ENCODE results near the gene HPX. TPM values are rescaled to one million over a fixed set of nuclear protein-coding genes. Genes with fewer than 3 reads are reported as not detected.

HPX gene
- polyA plus RNA-seq, 3 donors: 0.40 TPM; not detected in 2

- H3K36me3 ChIP-seq (replicated peaks in 1 of 2; ENCODE audit: control insufficient read depth in 1 of 2, insufficient read depth in 2 of 2, low read length in 2 of 2): peaks cover 47 to 89% of the 10 kb centered on the region in 2 donors
- no CpG with 5 or more reads among the region's 1 CpG for whole genome bisulfite sequencing (ENCODE audit: insufficient coverage)
- H3K27me3 Mint-ChIP-seq (ENCODE audit: low read depth in 3 of 3): no peaks in the 10 kb centered on the region
Measured at GRCh38 chr11:6486938-6487337, 46.2 kb upstream of the HPX start.

GRCh38 chr11:6486256-6486655, 45.5 kb upstream of the HPX start:
- Histone ChIP-seq H3K36me3 (replicated peaks in 1 of 2; ENCODE audit: control insufficient read depth in 1 of 2, insufficient read depth in 2 of 2, low read length in 2 of 2) (peaks cover 47 to 86% of the 10 kb centered on the region in 2 donors), H3K27ac (ENCODE audit: low read depth in 1 of 2, low read length in 2 of 2) (peak overlapping the region in 1 of 2 donors; percentile 23), H3K9ac (ENCODE audit: insufficient read depth, low read length, poor library complexity, severe bottlenecking) (no peak overlapping the region), H3K27me3 (ENCODE audit: control insufficient read depth in 2 of 2, insufficient read depth in 2 of 2, low read length in 2 of 2) (no peaks in the 10 kb centered on the region), H2AFZ (ENCODE audit: insufficient read depth, low read depth, low read length, poor library complexity, severe bottlenecking) (no peak overlapping the region), H3K4me2 (replicated peaks; ENCODE audit: extremely low read depth, low read length, poor library complexity, severe bottlenecking) (no peak overlapping the region), H3K9me3 (replicated peaks in 1 of 2; ENCODE audit: control insufficient read depth in 1 of 2, insufficient read depth in 1 of 2, low read length in 2 of 2) (no peaks in the 10 kb centered on the region), H3K79me2 (ENCODE audit: insufficient read depth, low read length) (peaks cover 22% of the 10 kb centered on the region), H4K20me1 (ENCODE audit: insufficient read depth, low read length) (no peaks in the 10 kb centered on the region), H3K4me1 (ENCODE audit: control insufficient read depth in 1 of 2, insufficient read depth in 2 of 2, low read length in 2 of 2) (peaks cover 13 to 16% of the 10 kb centered on the region in 2 donors), H3K4me3 (replicated peaks in 1 of 3; ENCODE audit: low read depth in 2 of 3, low read length in 3 of 3) (no peak overlapping the region)
- H3K4me3 Mint-ChIP-seq: no peak overlapping the region
- peaks cover 15% of the 10 kb centered on the region for H3K4me1 Mint-ChIP-seq
- TF ChIP-seq, protein P1, sequence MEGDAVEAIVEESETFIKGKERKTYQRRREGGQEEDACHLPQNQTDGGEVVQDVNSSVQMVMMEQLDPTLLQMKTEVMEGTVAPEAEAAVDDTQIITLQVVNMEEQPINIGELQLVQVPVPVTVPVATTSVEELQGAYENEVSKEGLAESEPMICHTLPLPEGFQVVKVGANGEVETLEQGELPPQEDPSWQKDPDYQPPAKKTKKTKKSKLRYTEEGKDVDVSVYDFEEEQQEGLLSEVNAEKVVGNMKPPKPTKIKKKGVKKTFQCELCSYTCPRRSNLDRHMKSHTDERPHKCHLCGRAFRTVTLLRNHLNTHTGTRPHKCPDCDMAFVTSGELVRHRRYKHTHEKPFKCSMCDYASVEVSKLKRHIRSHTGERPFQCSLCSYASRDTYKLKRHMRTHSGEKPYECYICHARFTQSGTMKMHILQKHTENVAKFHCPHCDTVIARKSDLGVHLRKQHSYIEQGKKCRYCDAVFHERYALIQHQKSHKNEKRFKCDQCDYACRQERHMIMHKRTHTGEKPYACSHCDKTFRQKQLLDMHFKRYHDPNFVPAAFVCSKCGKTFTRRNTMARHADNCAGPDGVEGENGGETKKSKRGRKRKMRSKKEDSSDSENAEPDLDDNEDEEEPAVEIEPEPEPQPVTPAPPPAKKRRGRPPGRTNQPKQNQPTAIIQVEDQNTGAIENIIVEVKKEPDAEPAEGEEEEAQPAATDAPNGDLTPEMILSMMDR (IDR thresholded peaks at IDR 0.05): no peak
- H3K36me3 Mint-ChIP-seq: peaks cover 32 to 38% of the 10 kb centered on the region in 2 donors
- no peak overlapping the region for H3K27ac Mint-ChIP-seq
- DNase-seq: no peak
- no peaks in the 10 kb centered on the region for H3K27me3 Mint-ChIP-seq (ENCODE audit: low read depth in 3 of 3)
- 100% methylated on average over 2 of the region's 3 CpGs for WGBS (ENCODE audit: insufficient coverage)
- H3K9me3 Mint-ChIP-seq: no peaks in the 10 kb centered on the region
- intact Hi-C loops (cut with micrococcal nuclease): loop anchor here in 1 of 2 donors (10.0 kb wide), 1 partner anchor 119 kb away; the partner anchor contains the start of genes ILK and RRP8

More at GRCh38 chr11:6486938-6487337, 46.2 kb upstream of the HPX start:
- no peak overlapping the region for H3K27ac ChIP-seq (ENCODE audit: low read depth in 1 of 2, low read length in 2 of 2)
- no peak for DNase-seq
- no peaks in the 10 kb centered on the region for H4K20me1 ChIP-seq (ENCODE audit: insufficient read depth, low read length)
- H3K27ac Mint-ChIP-seq: no peak overlapping the region
- H3K9me3 ChIP-seq (replicated peaks in 1 of 2; ENCODE audit: control insufficient read depth in 1 of 2, insufficient read depth in 1 of 2, low read length in 2 of 2): no peaks in the 10 kb centered on the region
- no peak overlapping the region for H3K4me3 Mint-ChIP-seq
- H3K27me3 ChIP-seq (ENCODE audit: control insufficient read depth in 2 of 2, insufficient read depth in 2 of 2, low read length in 2 of 2): no peaks in the 10 kb centered on the region
- peaks cover 19% of the 10 kb centered on the region for H3K79me2 ChIP-seq (ENCODE audit: insufficient read depth, low read length)
- no peak overlapping the region for H3K4me3 ChIP-seq (replicated peaks in 1 of 3; ENCODE audit: low read depth in 2 of 3, low read length in 3 of 3)
- no peak overlapping the region for H3K4me2 ChIP-seq (replicated peaks; ENCODE audit: extremely low read depth, low read length, poor library complexity, severe bottlenecking)
- TF ChIP-seq, protein P1 (IDR thresholded peaks at IDR 0.05): no peak
- peaks cover 38 to 44% of the 10 kb centered on the region in 2 donors for H3K36me3 Mint-ChIP-seq
- intact Hi-C loops (cut with micrococcal nuclease): loop anchor here in 1 of 2 donors (10.0 kb wide), 1 partner anchor 118 kb away; the partner anchor contains the start of genes ILK and RRP8
- peaks cover 15% of the 10 kb centered on the region for H3K4me1 Mint-ChIP-seq
- peaks cover 10 to 11% of the 10 kb centered on the region in 2 donors for H3K4me1 ChIP-seq (ENCODE audit: control insufficient read depth in 1 of 2, insufficient read depth in 2 of 2, low read length in 2 of 2)
- H2AFZ ChIP-seq (ENCODE audit: insufficient read depth, low read depth, low read length, poor library complexity, severe bottlenecking): no peak overlapping the region
- H3K9ac ChIP-seq (ENCODE audit: insufficient read depth, low read length, poor library complexity, severe bottlenecking): no peak overlapping the region
- H3K9me3 Mint-ChIP-seq: no peaks in the 10 kb centered on the region

Data from CD14-positive monocyte (primary cell).